Immature natural killer cell (primary cell): ENCODE results near the gene BEST1. TPM values are rescaled to one million over a fixed set of nuclear protein-coding genes. Genes with fewer than 3 reads are reported as not detected.
"Not testable (repeated sequence)": the region's sequence is repeated elsewhere in the genome, so short reads cannot be mapped to it uniquely, and the experiment has no call there.

Experiments
- DNase-seq, 3 donors: peaks; one replicate each; pipeline ENCODE4 v3.0.0; 2022; ENCODE audit warnings: mixed read lengths in 1 of 3
- H3K27ac Mint-ChIP-seq, 6 donors: one replicate each; pipeline ENCODE4 v1.8.0; 2020; ENCODE audit warnings: mixed read lengths in 6 of 6, mild to moderate bottlenecking in 5 of 6, inconsistent platforms in 4 of 6, moderate library complexity in 3 of 6
- H3K27me3 Mint-ChIP-seq, 3 donors: one replicate each; pipeline ENCODE4 v1.8.0; 2020 to 2021; ENCODE audit warnings: low read depth in 3 of 3, mild to moderate bottlenecking in 3 of 3, mixed read lengths in 3 of 3, moderate library complexity in 3 of 3, inconsistent platforms in 1 of 3
- H3K36me3 Mint-ChIP-seq, 3 donors: one replicate each; pipeline ENCODE4 v1.8.0; 2020; ENCODE audit warnings: mixed read lengths in 3 of 3, inconsistent platforms in 2 of 3, mild to moderate bottlenecking in 2 of 3
- H3K4me1 Mint-ChIP-seq, 2 donors: one replicate each; pipeline ENCODE4 v1.8.0; 2020; ENCODE audit warnings: inconsistent platforms in 2 of 2, mild to moderate bottlenecking in 2 of 2, mixed read lengths in 2 of 2, moderate library complexity in 1 of 2
- H3K4me3 Mint-ChIP-seq, 5 donors: one replicate each; pipeline ENCODE4 v1.8.0; 2020; ENCODE audit warnings: mild to moderate bottlenecking in 5 of 5, mixed read lengths in 5 of 5, inconsistent platforms in 3 of 5, moderate library complexity in 3 of 5
- H3K9me3 Mint-ChIP-seq, 6 donors: one replicate each; pipeline ENCODE4 v1.8.0; 2020; ENCODE audit warnings: mild to moderate bottlenecking in 6 of 6, mixed read lengths in 6 of 6, inconsistent platforms in 4 of 6, moderate library complexity in 3 of 6
- polyA plus RNA-seq, 3 donors: library from polyadenylated mRNA; unstranded; fragments of 300-500 nt; fragmentation: Illumina TruSeq; gene quantifications; one replicate each; pipeline ENCODE4 v1.2.3, GENCODE V29; 2021

Gene BEST1
- polyA plus RNA-seq, 3 donors from 2014 or later, result 0.64 to 1.1 (median 1.0) TPM

DNA sequence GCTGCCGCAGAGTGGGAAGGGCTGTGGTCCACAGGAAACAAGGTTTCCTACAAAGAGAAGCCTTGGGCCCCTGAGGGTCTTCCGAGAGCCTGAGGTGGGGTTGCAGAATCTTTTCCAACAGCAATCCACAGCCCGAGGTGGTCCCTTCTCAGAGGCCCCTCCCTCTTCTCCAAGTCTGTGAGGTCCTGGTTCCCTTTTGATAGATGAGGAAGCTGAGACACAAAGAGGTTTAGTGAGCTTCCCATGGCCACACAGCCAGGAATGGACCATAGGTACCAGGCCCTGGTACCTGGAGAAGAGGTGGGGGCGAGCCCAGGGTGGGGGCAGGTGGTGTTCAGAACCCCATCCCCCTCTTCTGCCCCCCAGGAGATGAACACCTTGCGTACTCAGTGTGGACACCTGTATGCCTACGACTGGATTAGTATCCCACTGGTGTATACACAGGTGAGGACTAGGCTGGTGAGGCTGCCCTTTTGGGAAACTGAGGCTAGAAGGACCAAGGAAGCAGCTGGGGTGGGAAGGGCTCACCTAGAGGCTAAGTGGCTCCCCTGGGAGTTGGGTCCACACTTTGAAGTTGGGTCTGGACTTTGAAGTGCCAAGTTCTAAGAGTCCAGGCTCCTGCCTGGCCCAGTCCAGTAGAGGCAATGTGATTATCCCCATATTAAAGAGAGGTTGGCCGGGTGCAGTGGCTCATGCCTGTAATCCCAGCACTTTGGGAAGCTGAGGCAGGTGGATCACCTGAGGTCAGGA, 7.0 kb downstream of the BEST1 start:
- peaks cover 0 to 1% of the 10 kb centered on the region in 2 donors for H3K4me1 Mint-ChIP-seq
- peak overlapping the region in 1 of 6 donors; percentile 17 for H3K27ac Mint-ChIP-seq
- H3K4me3 Mint-ChIP-seq, result no peak overlapping the region
- no peak for DNase-seq
- peaks cover 4 to 12% (median 9%) of the 10 kb centered on the region in 3 donors for H3K27me3 Mint-ChIP-seq
- H3K9me3 Mint-ChIP-seq, result no peaks in the 10 kb centered on the region
- H3K36me3 Mint-ChIP-seq, result no peaks in the 10 kb centered on the region

DNA sequence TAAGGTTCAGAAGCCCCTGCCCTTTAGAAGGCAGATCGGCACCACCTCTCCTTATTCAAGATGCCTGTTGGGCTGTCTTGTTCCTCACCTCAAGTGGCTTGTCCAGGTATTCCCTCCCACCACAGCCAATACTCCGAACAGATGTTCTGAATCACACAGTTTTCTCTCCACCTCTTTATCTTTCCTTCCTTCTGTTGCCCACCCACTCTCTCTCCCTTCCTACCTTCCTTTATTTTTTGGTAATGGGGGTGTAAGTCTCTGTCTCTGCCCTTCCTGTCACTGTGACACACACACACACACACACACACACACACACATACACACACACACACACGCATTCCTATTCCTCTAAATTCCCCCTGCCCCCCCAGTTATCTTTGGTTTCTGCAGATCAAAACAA, 8.4 kb downstream of the BEST1 start:
- Mint-ChIP-seq H3K4me3 (no peak overlapping the region), H3K9me3 (no peaks in the 10 kb centered on the region), H3K27me3 (peaks cover 14 to 19% (median 18%) of the 10 kb centered on the region in 3 donors), H3K36me3 (peaks cover 4% of the 10 kb centered on the region in 3 donors), H3K27ac (peak overlapping the region in 2 of 6 donors; percentile 53 to 68), H3K4me1 (peaks cover 13% of the 10 kb centered on the region in 2 donors)
- DNase-seq, result no peak

DNA sequence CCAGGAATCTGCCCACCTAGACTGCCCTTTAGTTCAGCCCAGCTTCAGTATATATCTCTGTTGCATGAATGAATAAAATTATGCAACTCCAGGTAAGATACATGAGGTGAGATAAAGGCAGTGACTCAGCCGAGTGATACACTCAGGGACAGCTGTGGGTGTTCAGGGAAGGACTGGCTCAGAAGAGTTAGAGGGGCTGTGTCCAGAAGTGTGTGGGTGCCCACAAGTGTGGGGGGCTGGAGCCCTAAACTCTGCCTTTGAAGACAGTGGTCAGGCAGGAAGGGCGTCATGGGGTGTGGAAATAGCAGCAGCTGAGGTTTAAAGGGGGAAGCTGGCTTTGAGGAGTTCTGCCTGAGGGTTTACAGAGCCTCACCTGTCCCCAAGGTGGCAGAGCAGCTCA, 9.0 kb downstream of the BEST1 start:
- H3K4me3 Mint-ChIP-seq, result no peak overlapping the region

DNA sequence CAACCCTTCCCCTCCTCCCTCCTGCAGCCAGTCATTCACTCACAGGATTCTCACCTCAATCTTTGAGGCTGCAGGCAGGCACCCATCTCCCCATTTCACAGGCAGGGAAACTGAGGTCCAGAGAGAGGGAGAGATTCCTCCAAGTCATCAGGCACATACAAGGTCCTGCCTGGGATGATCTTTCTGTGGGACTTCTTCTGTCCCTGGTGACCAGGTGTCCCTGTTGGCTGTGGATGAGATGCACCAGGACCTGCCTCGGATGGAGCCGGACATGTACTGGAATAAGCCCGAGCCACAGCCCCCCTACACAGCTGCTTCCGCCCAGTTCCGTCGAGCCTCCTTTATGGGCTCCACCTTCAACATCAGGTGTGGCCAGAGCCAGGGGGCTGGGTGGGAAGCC, 9.5 kb downstream of the BEST1 start:
- DNase-seq, result no peak
- Mint-ChIP-seq H3K9me3 (no peaks in the 10 kb centered on the region), H3K36me3 (peaks cover 12 to 15% (median 14%) of the 10 kb centered on the region in 3 donors), H3K4me1 (peaks cover 21 to 24% of the 10 kb centered on the region in 2 donors), H3K27me3 (peaks cover 16 to 22% (median 17%) of the 10 kb centered on the region in 3 donors), H3K27ac (no peak overlapping the region), H3K4me3 (no peak overlapping the region)

More for the DNA sequence above, 9.0 kb downstream of the BEST1 start:
- no peak for DNase-seq
- H3K36me3 Mint-ChIP-seq, result peaks cover 9% of the 10 kb centered on the region in 3 donors
- H3K4me1 Mint-ChIP-seq, result peaks cover 18% of the 10 kb centered on the region in 2 donors
- H3K27me3 Mint-ChIP-seq, result peaks cover 18 to 20% (median 19%) of the 10 kb centered on the region in 3 donors
- no peaks in the 10 kb centered on the region for H3K9me3 Mint-ChIP-seq
- H3K27ac Mint-ChIP-seq, result peak overlapping the region in 2 of 6 donors; percentile 50 to 53

DNA sequence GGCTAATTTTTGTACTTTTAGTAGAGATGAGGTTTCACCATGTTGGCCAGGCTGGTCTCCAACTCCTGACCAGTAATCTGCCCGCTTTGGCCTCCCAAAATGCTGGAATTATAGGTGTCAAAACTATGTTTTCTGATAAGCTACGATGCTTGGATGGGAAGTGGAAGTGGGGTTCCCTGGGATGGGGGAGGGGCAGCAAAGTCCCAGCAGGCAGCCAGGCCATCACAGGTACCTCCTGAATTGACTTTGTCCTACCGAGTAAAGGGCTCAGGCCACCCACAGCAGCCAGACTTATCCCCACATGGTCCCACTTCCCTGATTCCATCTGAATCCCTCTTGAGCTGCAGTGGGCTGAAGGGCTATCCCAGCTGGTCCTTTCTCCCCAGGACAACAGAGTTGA, 10.4 kb downstream of the BEST1 start:
- Mint-ChIP-seq H3K27ac (no peak overlapping the region), H3K4me3 (no peak overlapping the region), H3K4me1 (peaks cover 29 to 32% of the 10 kb centered on the region in 2 donors), H3K27me3 (peaks cover 17 to 23% (median 23%) of the 10 kb centered on the region in 3 donors), H3K9me3 (no peaks in the 10 kb centered on the region), H3K36me3 (peaks cover 19 to 22% (median 21%) of the 10 kb centered on the region in 3 donors)
- no peak for DNase-seq

DNA sequence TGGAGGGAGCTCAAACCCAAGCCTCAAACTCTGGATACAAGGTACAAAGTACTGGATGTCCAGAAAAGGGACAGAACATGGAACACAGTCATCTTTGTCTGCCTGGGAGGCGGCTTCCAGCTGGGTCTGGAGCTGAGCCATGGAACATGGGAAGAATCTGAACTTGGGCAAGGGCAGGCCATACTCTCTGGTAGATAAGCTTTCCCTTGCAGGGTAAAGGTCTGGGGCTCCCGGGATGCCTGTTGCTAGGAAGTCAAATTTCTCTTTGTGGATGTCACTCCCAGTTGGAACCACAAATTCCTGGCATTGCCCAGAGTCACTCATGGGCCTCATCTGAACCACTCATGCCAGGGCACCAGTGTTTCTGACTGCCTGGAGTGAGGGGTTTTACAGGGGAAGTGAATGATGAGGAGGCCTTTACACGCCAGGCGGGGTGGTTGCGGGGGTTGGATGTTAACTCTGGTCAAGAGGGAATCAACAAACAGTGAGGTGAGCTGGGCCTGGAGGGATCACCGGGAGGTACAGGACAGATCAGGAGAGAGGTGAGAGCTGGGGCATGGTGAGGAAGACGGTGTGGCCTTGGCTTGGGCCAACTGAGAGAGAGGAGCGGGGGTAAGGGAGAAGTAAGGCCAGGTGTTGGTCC, 11.5 kb downstream of the BEST1 start:
- H3K27me3 Mint-ChIP-seq, result peaks cover 26 to 29% (median 29%) of the 10 kb centered on the region in 3 donors
- H3K4me1 Mint-ChIP-seq, result peaks cover 40 to 44% of the 10 kb centered on the region in 2 donors
- peak overlapping the region; percentile 0 to 94 (median 70) for H3K27ac Mint-ChIP-seq
- no peaks in the 10 kb centered on the region for H3K9me3 Mint-ChIP-seq
- peaks cover 19 to 23% (median 21%) of the 10 kb centered on the region in 3 donors for H3K36me3 Mint-ChIP-seq
- no peak for DNase-seq
- no peak overlapping the region for H3K4me3 Mint-ChIP-seq

DNA sequence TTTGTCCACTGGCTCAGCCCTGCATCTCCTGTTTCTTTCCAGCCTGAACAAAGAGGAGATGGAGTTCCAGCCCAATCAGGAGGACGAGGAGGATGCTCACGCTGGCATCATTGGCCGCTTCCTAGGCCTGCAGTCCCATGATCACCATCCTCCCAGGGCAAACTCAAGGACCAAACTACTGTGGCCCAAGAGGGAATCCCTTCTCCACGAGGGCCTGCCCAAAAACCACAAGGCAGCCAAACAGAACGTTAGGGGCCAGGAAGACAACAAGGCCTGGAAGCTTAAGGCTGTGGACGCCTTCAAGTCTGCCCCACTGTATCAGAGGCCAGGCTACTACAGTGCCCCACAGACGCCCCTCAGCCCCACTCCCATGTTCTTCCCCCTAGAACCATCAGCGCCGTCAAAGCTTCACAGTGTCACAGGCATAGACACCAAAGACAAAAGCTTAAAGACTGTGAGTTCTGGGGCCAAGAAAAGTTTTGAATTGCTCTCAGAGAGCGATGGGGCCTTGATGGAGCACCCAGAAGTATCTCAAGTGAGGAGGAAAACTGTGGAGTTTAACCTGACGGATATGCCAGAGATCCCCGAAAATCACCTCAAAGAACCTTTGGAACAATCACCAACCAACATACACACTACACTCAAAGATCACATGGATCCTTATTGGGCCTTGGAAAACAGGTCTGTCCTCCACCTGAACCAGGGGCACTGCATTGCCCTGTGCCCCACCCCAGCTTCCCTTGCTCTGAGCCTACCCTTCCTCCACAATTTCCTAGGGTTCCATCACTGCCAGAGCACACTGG, 12.3 kb downstream of the BEST1 start:
- H3K27ac Mint-ChIP-seq, result peak overlapping the region; percentile 75 to 94 (median 81)
- peak in 1 of 3 donors; percentile 5 for DNase-seq
- peaks cover 19 to 23% (median 21%) of the 10 kb centered on the region in 3 donors for H3K36me3 Mint-ChIP-seq
- no peaks in the 10 kb centered on the region for H3K9me3 Mint-ChIP-seq
- H3K27me3 Mint-ChIP-seq, result peaks cover 30 to 34% (median 32%) of the 10 kb centered on the region in 3 donors
- H3K4me3 Mint-ChIP-seq, result no peak overlapping the region
- H3K4me1 Mint-ChIP-seq, result peaks cover 40 to 45% of the 10 kb centered on the region in 2 donors

DNA sequence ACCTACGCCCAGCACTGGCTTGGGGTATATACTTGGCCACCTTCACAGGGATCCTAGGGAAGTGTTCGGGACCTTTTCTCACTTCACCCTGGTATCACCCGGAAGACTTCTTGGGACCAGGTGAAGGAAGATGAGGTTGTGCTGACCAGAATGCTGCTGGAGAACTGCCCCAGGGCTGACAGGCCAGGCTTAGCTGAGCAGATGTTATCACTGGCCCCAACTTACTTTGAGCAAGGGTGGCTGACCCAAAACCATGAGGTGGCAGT, 12.8 kb downstream of the BEST1 start:
- Mint-ChIP-seq H3K27ac (peak overlapping the region; percentile 75 to 94 (median 81)), H3K36me3 (peaks cover 19 to 23% (median 21%) of the 10 kb centered on the region in 3 donors), H3K4me3 (no peak overlapping the region), H3K9me3 (no peaks in the 10 kb centered on the region), H3K4me1 (peaks cover 41 to 46% of the 10 kb centered on the region in 2 donors), H3K27me3 (peaks cover 35 to 38% (median 36%) of the 10 kb centered on the region in 3 donors)
- no peak for DNase-seq

DNA sequence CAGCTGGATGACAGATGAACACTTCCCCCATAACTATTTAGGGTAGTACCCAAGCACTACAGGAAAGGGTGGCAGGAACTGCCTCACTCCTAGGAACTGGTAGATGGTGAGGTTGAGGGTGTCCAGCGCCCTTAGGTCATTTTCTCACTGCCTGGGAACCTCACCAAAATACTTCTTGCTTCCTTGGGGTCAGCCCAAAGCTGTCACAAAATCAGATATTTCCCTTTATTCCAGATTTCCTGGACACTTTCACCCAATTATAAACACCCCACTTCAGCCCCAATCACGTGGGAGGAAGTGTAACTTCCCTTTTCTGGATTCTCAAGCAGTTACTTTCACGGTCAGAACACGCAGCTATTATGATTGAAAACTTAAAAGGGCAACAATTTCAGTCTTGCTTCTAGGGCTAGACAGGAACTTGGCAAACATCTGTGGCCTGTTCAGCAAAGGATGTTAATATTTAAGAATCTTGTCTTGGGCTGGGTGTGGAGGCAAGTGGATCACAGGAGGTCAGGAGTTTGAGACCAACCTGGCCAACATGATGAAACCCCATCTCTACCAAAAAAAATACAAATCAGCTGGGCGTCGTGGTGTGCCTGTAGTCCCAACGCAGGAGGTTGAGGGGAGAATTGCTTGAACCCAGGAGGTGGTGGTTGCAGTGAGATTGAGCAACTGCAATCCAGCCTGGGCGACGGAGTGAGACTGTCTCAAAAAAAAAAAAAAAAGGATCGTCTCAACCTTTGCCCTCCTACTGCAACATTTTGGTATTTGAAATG, 13.3 kb downstream of the BEST1 start:
- Mint-ChIP-seq H3K27me3 (peaks cover 39 to 43% (median 41%) of the 10 kb centered on the region in 3 donors), H3K9me3 (no peaks in the 10 kb centered on the region), H3K4me1 (peaks cover 47 to 51% of the 10 kb centered on the region in 2 donors), H3K4me3 (peak overlapping the region in 4 of 5 donors; percentile 30 to 67 (median 36)), H3K27ac (peak overlapping the region; percentile 75 to 94 (median 81)), H3K36me3 (peaks cover 19 to 23% (median 21%) of the 10 kb centered on the region in 3 donors)
- peak in 2 of 3 donors; percentile 28 to 35 for DNase-seq

DNA sequence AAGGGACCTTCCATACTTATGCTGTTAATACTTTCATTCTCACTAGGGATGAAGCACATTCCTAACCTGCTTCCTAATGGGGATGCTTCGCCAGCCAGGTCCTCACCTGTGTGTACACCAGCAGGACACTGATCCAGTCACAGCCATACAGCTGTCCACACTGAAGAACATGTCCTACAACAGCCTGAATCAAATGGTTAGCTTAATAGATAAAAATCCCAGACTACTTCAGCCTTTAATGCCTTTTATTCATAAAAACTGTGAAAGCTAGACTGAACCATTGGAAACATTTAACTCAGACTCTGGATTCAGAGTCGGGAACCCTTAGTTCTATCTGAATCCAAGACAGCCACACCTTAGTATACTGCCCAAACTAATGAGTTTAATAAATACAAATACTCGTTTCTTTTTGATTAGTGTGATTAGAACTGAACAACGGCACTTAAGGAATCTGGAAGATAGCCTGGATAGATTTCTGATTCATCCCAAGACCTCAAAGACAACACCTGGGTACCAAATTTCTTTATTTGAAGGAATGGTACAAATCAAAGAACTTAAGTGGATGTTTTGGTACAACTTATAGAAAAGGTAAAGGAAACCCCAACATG, 14.0 kb downstream of the BEST1 start:
- H3K27ac Mint-ChIP-seq, result peak overlapping the region; percentile 75 to 94 (median 82)
- H3K4me1 Mint-ChIP-seq, result peaks cover 52 to 55% of the 10 kb centered on the region in 2 donors
- H3K4me3 Mint-ChIP-seq, result peak overlapping the region in 4 of 5 donors; percentile 13 to 95 (median 48)
- no peaks in the 10 kb centered on the region for H3K9me3 Mint-ChIP-seq
- peaks cover 41 to 47% (median 45%) of the 10 kb centered on the region in 3 donors for H3K27me3 Mint-ChIP-seq
- DNase-seq, result peak in 1 of 3 donors; percentile 13
- H3K36me3 Mint-ChIP-seq, result peaks cover 19 to 23% (median 21%) of the 10 kb centered on the region in 3 donors

DNA sequence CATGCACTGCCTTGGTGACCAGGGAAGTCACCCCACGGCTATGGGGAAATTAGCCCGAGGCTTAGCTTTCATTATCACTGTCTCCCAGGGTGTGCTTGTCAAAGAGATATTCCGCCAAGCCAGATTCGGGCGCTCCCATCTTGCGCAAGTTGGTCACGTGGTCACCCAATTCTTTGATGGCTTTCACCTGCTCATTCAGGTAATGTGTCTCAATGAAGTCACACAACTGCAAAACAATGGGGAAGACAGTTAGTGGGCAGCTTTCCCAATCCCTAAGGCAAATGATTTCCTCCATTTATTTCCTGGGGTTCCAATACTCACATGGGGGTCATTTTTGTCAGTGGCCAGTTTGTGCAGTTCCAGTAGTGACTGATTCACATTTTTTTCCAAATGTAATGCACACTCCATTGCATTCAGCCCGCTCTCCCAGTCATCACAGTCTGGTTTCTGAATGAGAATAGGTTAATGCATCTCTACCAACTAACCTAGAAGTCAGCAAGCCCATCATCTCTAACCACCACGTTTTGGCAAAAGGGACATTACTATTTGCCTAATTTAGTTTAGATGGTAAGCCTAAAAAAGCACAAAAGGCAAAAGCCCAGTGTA, 14.6 kb downstream of the BEST1 start:
- H3K9me3 Mint-ChIP-seq, result not testable (repeated sequence)
- peaks cover 19 to 23% (median 21%) of the 10 kb centered on the region in 3 donors for H3K36me3 Mint-ChIP-seq
- DNase-seq, result peak in 2 of 3 donors; percentile 22 to 39
- peaks cover 52 to 61% of the 10 kb centered on the region in 2 donors for H3K4me1 Mint-ChIP-seq
- peak overlapping the region; percentile 93 to 95 (median 93) for H3K4me3 Mint-ChIP-seq
- H3K27me3 Mint-ChIP-seq, result peaks cover 41 to 49% (median 45%) of the 10 kb centered on the region in 3 donors
- peak overlapping the region; percentile 58 to 94 (median 80) for H3K27ac Mint-ChIP-seq

DNA sequence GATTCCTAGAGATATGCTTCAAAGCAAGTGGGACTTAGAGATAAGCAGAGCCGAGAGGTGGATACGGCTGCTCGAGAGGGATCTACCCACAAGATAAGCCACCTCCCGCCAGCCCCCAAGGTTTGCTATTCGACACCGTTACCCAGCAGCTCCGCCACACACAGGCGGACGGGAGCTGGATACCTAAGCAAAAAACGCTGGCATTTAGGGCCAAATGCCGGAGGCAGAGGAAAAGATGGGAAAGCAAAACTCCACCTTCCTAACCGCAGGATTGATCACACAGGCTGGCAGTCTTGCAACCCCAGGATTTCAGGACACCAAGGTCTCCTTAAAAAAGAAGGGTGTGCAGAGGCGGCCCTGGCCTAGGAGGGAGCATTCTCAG, 16.6 kb downstream of the BEST1 start:
- H3K4me3 Mint-ChIP-seq, result peak overlapping the region; percentile 93 to 95 (median 93)

More for the DNA sequence above, 16.6 kb downstream of the BEST1 start:
- H3K27ac Mint-ChIP-seq, result peak overlapping the region; percentile 93 to 98 (median 95)
- peaks cover 41 to 49% (median 48%) of the 10 kb centered on the region in 3 donors for H3K27me3 Mint-ChIP-seq
- H3K36me3 Mint-ChIP-seq, result peaks cover 19 to 23% (median 21%) of the 10 kb centered on the region in 3 donors
- no peaks in the 10 kb centered on the region for H3K9me3 Mint-ChIP-seq
- peak in 2 of 3 donors; percentile 50 to 51 for DNase-seq
- H3K4me1 Mint-ChIP-seq, result peaks cover 50 to 61% of the 10 kb centered on the region in 2 donors
